NCI-H2196 (cell line): ENCODE data around the gene QARS1.

Source experiments
- DNase-seq: peaks from one replicate; lab custom pipeline; 2025; ENCODE audit not compliant: unreplicated experiment; lab: John Stamatoyannopoulos, UW

Gene QARS1

GRCh38 chr3:49054344-49054862 lies 50.2 kb downstream of the QARS1 start:
- no peak for DNase-seq

GRCh38 chr3:49053543-49053942 lies 51.0 kb downstream of the QARS1 start:
- no peak for DNase-seq
